OCI-LY7 (cell line): ENCODE data around the gene LRRC37A.
"Not testable (repeated sequence)": the region's sequence is repeated elsewhere in the genome, so short reads cannot be mapped to it uniquely, and the experiment has no call there.

Source experiments
- CTCF ChIP-seq: fragments of 200-600 bp; sonication (generic); conservative IDR thresholded peaks from 2 replicates; pipeline ENCODE4 v1.5.1; 2014; ENCODE audit warnings: mild to moderate bottlenecking, antibody characterized with exemption, low read length, moderate library complexity, mixed read lengths
- EZH2phosphoT487 ChIP-seq: fragments of 200-600 bp; sonication (generic); IDR thresholded peaks from 2 replicates; pipeline ENCODE4 v1.6.1; 2018; ENCODE audit warnings: low read depth, borderline replicate concordance, mild to moderate bottlenecking, mixed run types, antibody characterized with exemption, low read length, moderate library complexity, mixed read lengths

- TF ChIP-seq CTCF, EZH2phosphoT487: not testable (repeated sequence)
These were observed 88.2 kb downstream of the LRRC37A start for GRCh38 chr17:46383118-46383517.
